ENCODE data around the gene GAS6. TPM values are rescaled to one million over a fixed set of nuclear protein-coding genes. Genes with fewer than 3 reads are reported as not detected.
"Not testable (repeated sequence)": the region's sequence is repeated elsewhere in the genome, so short reads cannot be mapped to it uniquely, and the experiment has no call there.

Gene GAS6
- total RNA-seq, 2 donors from 2014 or later: 83.0 to 145 TPM

- intact Hi-C loops (cut with DNase I): no loop called here
- Histone ChIP-seq H3K4me1 (peaks cover 3% of the 10 kb centered on the region), H3K9me3 (no peaks in the 10 kb centered on the region), H3K27ac (no peak overlapping the region), H3K36me3 (replicated peaks in 1 of 2; ENCODE audit: insufficient read depth in 1 of 2, low read depth in 2 of 2) (no peaks in the 10 kb centered on the region), H3K27me3 (no peaks in the 10 kb centered on the region), H3K4me3 (no peak overlapping the region)
- 84 to 86% methylated on average over 8 to 10 of the region's 10 CpGs for WGBS, 2 donors
- DNase-seq: no peak
- ATAC-seq: no peak
- TF ChIP-seq POLR2A (IDR thresholded peaks at IDR 0.05) (no peak), CTCF (IDR thresholded peaks at IDR 0.05) (no peak)
Measured at GRCh38 chr13:113874177-113874576, 10.3 kb upstream of the GAS6 start.

- no peaks in the 10 kb centered on the region for H3K27me3 ChIP-seq
Measured at GRCh38 chr13:113869263-113869662, 5.4 kb upstream of the GAS6 start.

DNA sequence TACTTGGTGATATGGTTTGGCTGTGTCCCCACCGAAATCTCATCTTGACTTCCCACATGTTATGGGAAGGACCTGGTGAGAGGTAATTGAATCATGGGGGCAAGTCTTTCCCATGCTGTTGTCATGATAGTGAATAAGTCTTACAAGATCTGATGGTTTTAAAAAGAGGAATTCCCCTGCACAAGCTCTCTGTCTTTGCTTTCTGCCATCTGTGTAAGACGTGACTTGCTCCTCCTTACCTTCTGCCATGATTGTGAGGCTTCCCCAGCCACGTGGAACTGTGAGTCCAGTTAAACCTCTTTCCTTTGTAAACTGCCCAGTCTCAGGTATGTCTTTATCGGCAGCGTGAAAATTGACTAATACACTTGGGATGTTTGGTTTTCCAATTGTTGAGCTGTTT, 4.0 kb upstream of the GAS6 start:
- H3K4me1 ChIP-seq: peaks cover 13% of the 10 kb centered on the region
- H3K4me3 ChIP-seq; H3K9me3 ChIP-seq; ATAC-seq; H3K36me3 ChIP-seq (replicated peaks in 1 of 2; ENCODE audit: insufficient read depth in 1 of 2, low read depth in 2 of 2); H3K27ac ChIP-seq; H3K27me3 ChIP-seq; intact Hi-C loops (cut with DNase I): not testable (repeated sequence)
- DNase-seq: peak in 1 of 4 donors; percentile 3
- WGBS, 2 donors: 49 to 65% methylated on average over 5 of the region's 5 CpGs

More at GRCh38 chr13:113869263-113869662, 5.4 kb upstream of the GAS6 start:
- Histone ChIP-seq H3K4me1 (peaks cover 10% of the 10 kb centered on the region), H3K27ac (no peak overlapping the region), H3K4me3 (no peak overlapping the region), H3K9me3 (no peaks in the 10 kb centered on the region), H3K36me3 (replicated peaks in 1 of 2; ENCODE audit: insufficient read depth in 1 of 2, low read depth in 2 of 2) (no peaks in the 10 kb centered on the region)
- WGBS, 2 donors: 80 to 92% methylated on average over 4 of the region's 4 CpGs
- intact Hi-C loops (cut with DNase I): no loop called here
- DNase-seq (peak in 1 of 4 donors; percentile 1), ATAC-seq (no peak)
- TF ChIP-seq CTCF (IDR thresholded peaks at IDR 0.05): no peak
- TF ChIP-seq POLR2A (IDR thresholded peaks at IDR 0.05): no peak

DNA sequence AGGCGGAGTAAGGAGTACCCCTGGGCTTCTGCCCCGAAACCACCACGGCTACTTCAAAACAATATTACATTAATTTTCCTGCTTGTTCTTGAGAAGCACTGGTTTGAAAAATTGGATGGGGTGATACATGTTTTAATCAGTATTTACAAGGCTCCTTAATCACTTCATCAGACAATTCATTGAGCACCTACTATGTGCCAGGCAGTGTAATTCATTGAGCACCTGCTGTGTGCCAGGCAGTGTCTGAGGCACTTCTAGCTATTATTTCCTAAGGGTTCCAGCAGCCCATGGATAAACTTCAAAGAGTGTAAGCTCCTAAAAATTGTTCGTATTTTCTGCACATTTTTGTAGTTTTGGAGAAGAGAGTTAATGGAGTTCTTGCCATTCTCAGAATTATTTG, 1.6 kb upstream of the GAS6 start:
- Histone ChIP-seq H3K4me1 (peaks cover 33% of the 10 kb centered on the region), H3K27me3 (no peaks in the 10 kb centered on the region), H3K27ac (no peak overlapping the region), H3K4me3 (no peak overlapping the region), H3K36me3 (replicated peaks in 1 of 2; ENCODE audit: insufficient read depth in 1 of 2, low read depth in 2 of 2) (no peaks in the 10 kb centered on the region), H3K9me3 (no peaks in the 10 kb centered on the region)
- no peak for ATAC-seq
- intact Hi-C loops (cut with DNase I): no loop called here
- no peak for DNase-seq
- TF ChIP-seq POLR2A (IDR thresholded peaks at IDR 0.05) (no peak), CTCF (IDR thresholded peaks at IDR 0.05) (no peak)
- WGBS, 2 donors: 77 to 97% methylated on average over 4 of the region's 4 CpGs

GRCh38 chr13:113864273-113864890, 506 bp upstream of the GAS6 start:
- Histone ChIP-seq H3K9me3 (no peaks in the 10 kb centered on the region), H3K4me3 (no peak overlapping the region)
- intact Hi-C loops (cut with DNase I): no loop called here

More at GRCh38 chr13:113864273-113864890, 506 bp upstream of the GAS6 start:
- peaks cover 43% of the 10 kb centered on the region for H3K4me1 ChIP-seq
- no peak for TF ChIP-seq CTCF (IDR thresholded peaks at IDR 0.05)
- TF ChIP-seq POLR2A (IDR thresholded peaks at IDR 0.05): peak in 1 of 3 donors; percentile 10
- ATAC-seq (no peak), DNase-seq (peak in 1 of 4 donors; percentile 11)
- no peaks in the 10 kb centered on the region for H3K36me3 ChIP-seq (replicated peaks in 1 of 2; ENCODE audit: insufficient read depth in 1 of 2, low read depth in 2 of 2)
- 9% methylated on average over 10 of the region's 10 CpGs for WGBS, 2 donors
- H3K27me3 ChIP-seq: no peaks in the 10 kb centered on the region
- H3K27ac ChIP-seq: peak overlapping the region; percentile 63 to 91 (median 86)
